ENCODE measurements around the gene DOCK2. TPM values are rescaled to one million over a fixed set of nuclear protein-coding genes. Genes with fewer than 3 reads are reported as not detected.

Gene DOCK2
- total and polyA plus RNA-seq, 9 of the 15 experiments (the other 6 are each of a cell fraction or from before 2014, with no cell fraction given): 4.5 to 42.6 (median 20.5) TPM

GRCh38 chr5:169826618-169827017 is 189.5 kb downstream of the DOCK2 start:
- Histone ChIP-seq H3K27ac (ENCODE audit: extremely low read depth, low read depth, low read length) (no peak overlapping the region), H3K4me1 (replicated peaks in 1 of 2; ENCODE audit: control insufficient read depth in 2 of 2, insufficient read depth in 2 of 2, low read length in 2 of 2) (no peaks in the 10 kb centered on the region), H3K79me2 (ENCODE audit: control insufficient read depth, insufficient read depth, low read length) (no peaks in the 10 kb centered on the region), H3K9ac (ENCODE audit: insufficient read depth in 1 of 2, low read depth in 2 of 2, low read length in 2 of 2) (no peak overlapping the region), H3K9me3 (replicated peaks; ENCODE audit: control insufficient read depth, insufficient read depth, low read depth, low read length) (no peaks in the 10 kb centered on the region), H3K36me3 (ENCODE audit: control insufficient read depth, insufficient read depth, low read length) (no peaks in the 10 kb centered on the region), H3K4me3 (no peak overlapping the region), H3K27me3 (ENCODE audit: control insufficient read depth in 2 of 2, insufficient read depth in 2 of 2, low read length in 2 of 2) (no peaks in the 10 kb centered on the region; a peak in 1 of 5 replicates), H3K9me1 (ENCODE audit: control insufficient read depth, insufficient read depth, low read length) (no peaks in the 10 kb centered on the region), H2AFZ (ENCODE audit: low read depth, low read length) (no peak overlapping the region), H3K4me2 (ENCODE audit: insufficient read depth, low read length) (no peak overlapping the region), H4K20me1 (replicated peaks; ENCODE audit: control insufficient read depth, insufficient read depth, low read length) (no peaks in the 10 kb centered on the region)
- DNase-seq (ENCODE audit: extremely low read depth in 1 of 4, low spot score in 3 of 4) (peak; percentile 12 to 25 (median 18)), FAIRE-seq (peak; percentile 59), ATAC-seq (peak; percentile 63; the same call in 1 of the 3 replicates)
- TF ChIP-seq CTCF (IDR thresholded peaks at IDR 0.05 in 2 of 3, conservative IDR thresholded peaks at IDR 0.05 in 1 of 3; ENCODE audit: insufficient read depth in 2 of 3, low read depth in 1 of 3, low read length in 3 of 3) (peak; percentile 36 to 54 (median 39); a peak in 4 of 6 replicates), FOXP1 (CRISPR knock-in tag; IDR thresholded peaks at IDR 0.05) (no peak), RAD21 (CRISPR knock-in tag; conservative IDR thresholded peaks at IDR 0.05 in 1 of 2, IDR thresholded peaks at IDR 0.05 in 1 of 2) (peak in 1 of 2 experiments; percentile 48; a peak in 3 of 4 replicates)
- ChIA-PET CTCF (ENCODE audit: low intra/inter-chr PET ratio) (no interaction called here), POLR2A (interaction anchor here (0.6 kb wide), 2 partner anchors 11 to 158 kb away, joined by 3 read pairs; no protein-coding TSS in a partner anchor)
- BruUV-seq (replicated peaks): no TSS peak
- in situ Hi-C loops (cut with MboI): no loop called here
- intact Hi-C loops (cut with micrococcal nuclease): loop anchor here (1.0 kb wide), 1 partner anchor 125 kb away; no protein-coding TSS in a partner anchor
- WGBS (ENCODE audit: insufficient coverage, low coverage, missing lambda C conversion rate): 25% methylated on average over 5 of the region's 5 CpGs

All from K562 (cell line).